Measurements from ENCODE around the gene PTPN7. TPM values are rescaled to one million over a fixed set of nuclear protein-coding genes. Genes with fewer than 3 reads are reported as not detected.

The PTPN7 gene
- total and polyA plus RNA-seq, 4 donors, result 0.75 to 7.0 (median 1.7) TPM

DNA sequence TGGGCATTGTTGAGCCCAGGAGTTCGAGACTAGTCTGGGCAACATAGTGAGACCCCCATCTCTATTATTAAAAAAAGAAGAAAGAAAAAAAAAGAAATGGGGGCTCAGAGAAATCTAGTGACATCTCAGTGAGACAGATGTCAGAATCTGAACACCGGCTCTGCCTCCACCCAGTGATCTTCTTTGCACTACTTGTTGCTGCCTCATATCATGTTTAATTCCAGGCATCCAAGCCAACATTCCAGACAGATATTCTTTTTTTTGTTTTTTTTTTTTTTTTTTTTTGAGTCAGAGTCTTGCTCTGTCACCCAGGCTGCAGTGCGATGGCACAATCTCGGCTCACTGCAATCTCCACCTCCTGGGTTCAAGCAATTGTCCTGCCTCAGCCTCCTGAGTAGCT, 10.8 kb downstream of the PTPN7 start:
- TF ChIP-seq, protein P1, sequence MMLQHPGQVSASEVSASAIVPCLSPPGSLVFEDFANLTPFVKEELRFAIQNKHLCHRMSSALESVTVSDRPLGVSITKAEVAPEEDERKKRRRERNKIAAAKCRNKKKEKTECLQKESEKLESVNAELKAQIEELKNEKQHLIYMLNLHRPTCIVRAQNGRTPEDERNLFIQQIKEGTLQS (IDR thresholded peaks at IDR 0.05), result no peak
- TF ChIP-seq RXRA (IDR thresholded peaks at IDR 0.05) (no peak), FOXA1 (IDR thresholded peaks at IDR 0.05) (no peak), JUND (IDR thresholded peaks at IDR 0.05) (no peak), RAD21 (IDR thresholded peaks at IDR 0.05) (no peak), NR2F2 (IDR thresholded peaks at IDR 0.05) (no peak), HNF4A (conservative IDR thresholded peaks at IDR 0.05) (no peak), FOXA2 (IDR thresholded peaks at IDR 0.05) (no peak), EGR1 (IDR thresholded peaks at IDR 0.05; ENCODE audit: low read depth in 2 of 2) (no peak), YY1 (IDR thresholded peaks at IDR 0.05) (no peak)
- TF ChIP-seq, protein P2, sequence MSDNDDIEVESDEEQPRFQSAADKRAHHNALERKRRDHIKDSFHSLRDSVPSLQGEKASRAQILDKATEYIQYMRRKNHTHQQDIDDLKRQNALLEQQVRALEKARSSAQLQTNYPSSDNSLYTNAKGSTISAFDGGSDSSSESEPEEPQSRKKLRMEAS (IDR thresholded peaks at IDR 0.05), result no peak
- TF ChIP-seq, protein P3, sequence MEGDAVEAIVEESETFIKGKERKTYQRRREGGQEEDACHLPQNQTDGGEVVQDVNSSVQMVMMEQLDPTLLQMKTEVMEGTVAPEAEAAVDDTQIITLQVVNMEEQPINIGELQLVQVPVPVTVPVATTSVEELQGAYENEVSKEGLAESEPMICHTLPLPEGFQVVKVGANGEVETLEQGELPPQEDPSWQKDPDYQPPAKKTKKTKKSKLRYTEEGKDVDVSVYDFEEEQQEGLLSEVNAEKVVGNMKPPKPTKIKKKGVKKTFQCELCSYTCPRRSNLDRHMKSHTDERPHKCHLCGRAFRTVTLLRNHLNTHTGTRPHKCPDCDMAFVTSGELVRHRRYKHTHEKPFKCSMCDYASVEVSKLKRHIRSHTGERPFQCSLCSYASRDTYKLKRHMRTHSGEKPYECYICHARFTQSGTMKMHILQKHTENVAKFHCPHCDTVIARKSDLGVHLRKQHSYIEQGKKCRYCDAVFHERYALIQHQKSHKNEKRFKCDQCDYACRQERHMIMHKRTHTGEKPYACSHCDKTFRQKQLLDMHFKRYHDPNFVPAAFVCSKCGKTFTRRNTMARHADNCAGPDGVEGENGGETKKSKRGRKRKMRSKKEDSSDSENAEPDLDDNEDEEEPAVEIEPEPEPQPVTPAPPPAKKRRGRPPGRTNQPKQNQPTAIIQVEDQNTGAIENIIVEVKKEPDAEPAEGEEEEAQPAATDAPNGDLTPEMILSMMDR (IDR thresholded peaks at IDR 0.05; ENCODE audit: low read depth, low read length, missing input control), result no peak
- TF ChIP-seq, protein P4, sequence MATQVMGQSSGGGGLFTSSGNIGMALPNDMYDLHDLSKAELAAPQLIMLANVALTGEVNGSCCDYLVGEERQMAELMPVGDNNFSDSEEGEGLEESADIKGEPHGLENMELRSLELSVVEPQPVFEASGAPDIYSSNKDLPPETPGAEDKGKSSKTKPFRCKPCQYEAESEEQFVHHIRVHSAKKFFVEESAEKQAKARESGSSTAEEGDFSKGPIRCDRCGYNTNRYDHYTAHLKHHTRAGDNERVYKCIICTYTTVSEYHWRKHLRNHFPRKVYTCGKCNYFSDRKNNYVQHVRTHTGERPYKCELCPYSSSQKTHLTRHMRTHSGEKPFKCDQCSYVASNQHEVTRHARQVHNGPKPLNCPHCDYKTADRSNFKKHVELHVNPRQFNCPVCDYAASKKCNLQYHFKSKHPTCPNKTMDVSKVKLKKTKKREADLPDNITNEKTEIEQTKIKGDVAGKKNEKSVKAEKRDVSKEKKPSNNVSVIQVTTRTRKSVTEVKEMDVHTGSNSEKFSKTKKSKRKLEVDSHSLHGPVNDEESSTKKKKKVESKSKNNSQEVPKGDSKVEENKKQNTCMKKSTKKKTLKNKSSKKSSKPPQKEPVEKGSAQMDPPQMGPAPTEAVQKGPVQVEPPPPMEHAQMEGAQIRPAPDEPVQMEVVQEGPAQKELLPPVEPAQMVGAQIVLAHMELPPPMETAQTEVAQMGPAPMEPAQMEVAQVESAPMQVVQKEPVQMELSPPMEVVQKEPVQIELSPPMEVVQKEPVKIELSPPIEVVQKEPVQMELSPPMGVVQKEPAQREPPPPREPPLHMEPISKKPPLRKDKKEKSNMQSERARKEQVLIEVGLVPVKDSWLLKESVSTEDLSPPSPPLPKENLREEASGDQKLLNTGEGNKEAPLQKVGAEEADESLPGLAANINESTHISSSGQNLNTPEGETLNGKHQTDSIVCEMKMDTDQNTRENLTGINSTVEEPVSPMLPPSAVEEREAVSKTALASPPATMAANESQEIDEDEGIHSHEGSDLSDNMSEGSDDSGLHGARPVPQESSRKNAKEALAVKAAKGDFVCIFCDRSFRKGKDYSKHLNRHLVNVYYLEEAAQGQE (IDR thresholded peaks at IDR 0.05), result no peak
- no peaks in the 10 kb centered on the region for H3K36me3 ChIP-seq (ENCODE audit: control insufficient read depth in 4 of 4, insufficient read depth in 3 of 4, low read depth in 1 of 4, low read length in 3 of 4)

DNA sequence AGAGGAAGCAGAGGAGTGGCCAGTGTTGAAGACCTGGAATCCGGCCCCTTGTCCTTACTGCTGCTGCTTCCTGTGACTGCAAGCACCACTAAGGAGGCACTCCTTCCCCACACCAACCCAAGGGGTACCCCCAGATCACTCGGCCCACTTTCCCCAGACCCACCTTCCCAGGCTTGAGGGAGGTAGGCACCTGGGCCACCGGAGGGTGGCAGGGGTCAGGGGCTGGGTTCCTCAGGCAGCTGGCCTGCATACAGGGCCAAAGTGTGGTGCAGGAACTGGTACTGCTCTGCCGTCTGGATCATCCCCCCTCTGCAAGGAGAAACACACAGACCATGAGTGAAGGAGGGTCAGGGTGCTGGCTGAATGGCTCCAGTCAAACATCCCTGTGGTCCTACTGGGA, 12.0 kb downstream of the PTPN7 start:
- Histone ChIP-seq H3K9me3 (ENCODE audit: control insufficient read depth in 4 of 4, low read length in 3 of 4) (no peaks in the 10 kb centered on the region), H3K27me3 (ENCODE audit: control insufficient read depth in 4 of 4, insufficient read depth in 4 of 4, low read length in 3 of 4) (no peaks in the 10 kb centered on the region), H3K4me1 (ENCODE audit: control insufficient read depth in 4 of 4, insufficient read depth in 4 of 4, low read length in 3 of 4) (peaks cover 0 to 10% (median 6%) of the 10 kb centered on the region in 4 donors), H3K36me3 (ENCODE audit: control insufficient read depth in 4 of 4, insufficient read depth in 3 of 4, low read depth in 1 of 4, low read length in 3 of 4) (no peaks in the 10 kb centered on the region), H3K4me3 (ENCODE audit: low read depth in 1 of 3, low read length in 3 of 3) (no peak overlapping the region), H3K9ac (ENCODE audit: low read depth in 1 of 2, low read length in 2 of 2) (no peak overlapping the region), H3K27ac (ENCODE audit: low read depth in 1 of 2, low read length in 2 of 2) (no peak overlapping the region)
- DNase-seq (ENCODE audit: low spot score), result no peak
- WGBS, result 86% methylated on average over 4 of the region's 4 CpGs
- TF ChIP-seq, protein P5, sequence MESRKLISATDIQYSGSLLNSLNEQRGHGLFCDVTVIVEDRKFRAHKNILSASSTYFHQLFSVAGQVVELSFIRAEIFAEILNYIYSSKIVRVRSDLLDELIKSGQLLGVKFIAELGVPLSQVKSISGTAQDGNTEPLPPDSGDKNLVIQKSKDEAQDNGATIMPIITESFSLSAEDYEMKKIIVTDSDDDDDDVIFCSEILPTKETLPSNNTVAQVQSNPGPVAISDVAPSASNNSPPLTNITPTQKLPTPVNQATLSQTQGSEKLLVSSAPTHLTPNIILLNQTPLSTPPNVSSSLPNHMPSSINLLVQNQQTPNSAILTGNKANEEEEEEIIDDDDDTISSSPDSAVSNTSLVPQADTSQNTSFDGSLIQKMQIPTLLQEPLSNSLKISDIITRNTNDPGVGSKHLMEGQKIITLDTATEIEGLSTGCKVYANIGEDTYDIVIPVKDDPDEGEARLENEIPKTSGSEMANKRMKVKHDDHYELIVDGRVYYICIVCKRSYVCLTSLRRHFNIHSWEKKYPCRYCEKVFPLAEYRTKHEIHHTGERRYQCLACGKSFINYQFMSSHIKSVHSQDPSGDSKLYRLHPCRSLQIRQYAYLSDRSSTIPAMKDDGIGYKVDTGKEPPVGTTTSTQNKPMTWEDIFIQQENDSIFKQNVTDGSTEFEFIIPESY (IDR thresholded peaks at IDR 0.05), result no peak

More for the DNA sequence above, 10.8 kb downstream of the PTPN7 start:
- no peak overlapping the region for H3K4me3 ChIP-seq (ENCODE audit: low read depth in 1 of 3, low read length in 3 of 3)
- peaks cover 0 to 8% (median 4%) of the 10 kb centered on the region in 4 donors for H3K4me1 ChIP-seq (ENCODE audit: control insufficient read depth in 4 of 4, insufficient read depth in 4 of 4, low read length in 3 of 4)
- DNase-seq (ENCODE audit: low spot score), result no peak
- 96% methylated on average over 4 of the region's 4 CpGs for WGBS
- H3K9me3 ChIP-seq (ENCODE audit: control insufficient read depth in 4 of 4, low read length in 3 of 4), result no peaks in the 10 kb centered on the region
- no peak overlapping the region for H3K27ac ChIP-seq (ENCODE audit: low read depth in 1 of 2, low read length in 2 of 2)
- H3K27me3 ChIP-seq (ENCODE audit: control insufficient read depth in 4 of 4, insufficient read depth in 4 of 4, low read length in 3 of 4), result no peaks in the 10 kb centered on the region
- H3K9ac ChIP-seq (ENCODE audit: low read depth in 1 of 2, low read length in 2 of 2), result no peak overlapping the region

All from liver (tissue), 9 donors.